Bronchial epithelial cell (primary cell): ENCODE results near the gene NUP214. TPM values are rescaled to one million over a fixed set of nuclear protein-coding genes. Genes with fewer than 3 reads are reported as not detected.
"Not testable (repeated sequence)": the region's sequence is repeated elsewhere in the genome, so short reads cannot be mapped to it uniquely, and the experiment has no call there.

Experiments
- DNase-seq: peaks from one replicate; pipeline ENCODE4 v3.0.0-alpha.2; 2010; ENCODE audit warnings: low read depth
- FAIRE-seq: peaks from 2 replicates; lab custom pipeline; 2011; peaks lifted over from hg19 to GRCh38; lab: Jason Lieb, UNC
- H3K27me3 ChIP-seq: 2 replicates; pipeline ENCODE4 v1.5.1; 2011; ENCODE audit warnings: low read length; ENCODE audit not compliant: control insufficient read depth, insufficient read depth
- H3K36me3 ChIP-seq: 2 replicates; pipeline ENCODE4 v1.5.1; 2011; ENCODE audit warnings: low read length; ENCODE audit not compliant: control insufficient read depth, insufficient read depth
- H3K4me3 ChIP-seq: 2 replicates; pipeline ENCODE4 v1.5.1; 2011; ENCODE audit warnings: mild to moderate bottlenecking, low read depth, low read length, control low read depth
- total RNA-seq: library from RNA; depleted of rRNA; stranded (reverse); fragments of >200 nt; gene quantifications from 2 replicates; pipeline ENCODE4 v1.2.1, GENCODE V29; 2014
- TF ChIP-seq, protein P1 (sequence below): IDR thresholded peaks from 2 replicates; pipeline ENCODE4 v1.5.1; 2011; ENCODE audit warnings: mild to moderate bottlenecking, moderate library complexity, low read length, control low read depth, inconsistent platforms; ENCODE audit not compliant: insufficient read depth, severe bottlenecking

Gene NUP214
- total RNA-seq, 1 donor from 2014 or later, result 8.4 TPM

DNA sequence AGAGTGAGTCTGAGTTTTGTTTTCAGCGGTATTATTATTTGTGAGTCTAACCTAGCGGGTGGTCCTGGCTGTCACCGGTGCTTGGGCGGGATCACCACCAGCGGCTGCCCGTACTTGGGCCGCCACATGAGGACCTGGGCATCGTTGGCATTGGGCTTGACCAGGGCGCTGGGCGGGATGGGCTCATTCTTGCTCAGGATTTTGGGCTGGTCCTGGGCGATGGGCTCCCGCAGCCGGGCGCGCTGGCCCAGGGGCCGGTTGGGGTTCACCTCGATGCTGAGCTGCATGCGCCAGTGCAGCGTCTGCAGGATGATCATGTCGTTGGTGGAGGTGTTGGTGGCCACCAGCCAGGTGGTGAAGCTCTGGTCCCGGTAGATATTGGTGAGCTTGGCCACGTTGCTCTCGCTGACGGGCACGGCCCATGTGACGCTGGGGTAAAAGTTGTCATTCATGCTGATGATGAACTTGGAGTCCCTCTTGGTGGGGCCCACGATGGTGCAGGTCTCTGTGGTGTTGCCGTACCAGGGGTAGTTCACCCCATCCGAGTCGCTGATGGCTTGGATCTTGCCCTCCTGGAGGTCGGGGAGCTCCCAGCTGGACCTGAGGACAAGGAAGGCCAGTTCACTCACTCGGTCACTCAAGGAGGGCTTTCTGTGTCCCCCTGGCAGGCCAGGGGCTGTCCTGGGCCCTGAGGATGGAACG is 135.5 kb downstream of the NUP214 start:
- FAIRE-seq (no peak), DNase-seq (no peak)
- Histone ChIP-seq H3K4me3 (no peak overlapping the region), H3K27me3 (peaks cover 4% of the 10 kb centered on the region), H3K36me3 (no peaks in the 10 kb centered on the region)
- TF ChIP-seq, protein P1, sequence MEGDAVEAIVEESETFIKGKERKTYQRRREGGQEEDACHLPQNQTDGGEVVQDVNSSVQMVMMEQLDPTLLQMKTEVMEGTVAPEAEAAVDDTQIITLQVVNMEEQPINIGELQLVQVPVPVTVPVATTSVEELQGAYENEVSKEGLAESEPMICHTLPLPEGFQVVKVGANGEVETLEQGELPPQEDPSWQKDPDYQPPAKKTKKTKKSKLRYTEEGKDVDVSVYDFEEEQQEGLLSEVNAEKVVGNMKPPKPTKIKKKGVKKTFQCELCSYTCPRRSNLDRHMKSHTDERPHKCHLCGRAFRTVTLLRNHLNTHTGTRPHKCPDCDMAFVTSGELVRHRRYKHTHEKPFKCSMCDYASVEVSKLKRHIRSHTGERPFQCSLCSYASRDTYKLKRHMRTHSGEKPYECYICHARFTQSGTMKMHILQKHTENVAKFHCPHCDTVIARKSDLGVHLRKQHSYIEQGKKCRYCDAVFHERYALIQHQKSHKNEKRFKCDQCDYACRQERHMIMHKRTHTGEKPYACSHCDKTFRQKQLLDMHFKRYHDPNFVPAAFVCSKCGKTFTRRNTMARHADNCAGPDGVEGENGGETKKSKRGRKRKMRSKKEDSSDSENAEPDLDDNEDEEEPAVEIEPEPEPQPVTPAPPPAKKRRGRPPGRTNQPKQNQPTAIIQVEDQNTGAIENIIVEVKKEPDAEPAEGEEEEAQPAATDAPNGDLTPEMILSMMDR, result no peak

GRCh38 chr9:131262327-131263032 is 137.1 kb downstream of the NUP214 start:
- DNase-seq, result no peak
- no peak overlapping the region for H3K4me3 ChIP-seq
- peaks cover 4% of the 10 kb centered on the region for H3K27me3 ChIP-seq
- no peaks in the 10 kb centered on the region for H3K36me3 ChIP-seq
- FAIRE-seq, result no peak
- TF ChIP-seq, protein P1, result no peak

DNA sequence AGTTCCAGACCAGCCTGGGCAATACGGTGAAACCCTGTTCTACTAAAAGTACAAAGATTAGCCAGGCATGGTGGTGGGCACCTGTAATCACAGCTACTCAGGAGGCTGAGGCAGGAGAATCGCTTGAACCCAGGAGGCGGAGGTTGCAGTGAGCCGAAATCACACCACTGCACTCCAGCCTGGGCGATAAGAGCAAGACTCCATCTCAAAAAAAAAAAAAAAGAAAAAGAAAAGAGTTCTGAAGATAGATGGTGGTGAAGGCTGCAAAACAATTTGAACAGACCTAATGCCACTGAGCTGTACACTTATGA is 137.6 kb downstream of the NUP214 start:
- H3K36me3 ChIP-seq, H3K27me3 ChIP-seq, FAIRE-seq, DNase-seq, H3K4me3 ChIP-seq: not testable (repeated sequence)

- Histone ChIP-seq H3K27me3 (peaks cover 1% of the 10 kb centered on the region), H3K4me3 (no peak overlapping the region), H3K36me3 (no peaks in the 10 kb centered on the region)
- TF ChIP-seq, protein P1, result no peak
- DNase-seq, result no peak
- FAIRE-seq, result no peak
These were observed 138.3 kb downstream of the NUP214 start for GRCh38 chr9:131263701-131264100.

DNA sequence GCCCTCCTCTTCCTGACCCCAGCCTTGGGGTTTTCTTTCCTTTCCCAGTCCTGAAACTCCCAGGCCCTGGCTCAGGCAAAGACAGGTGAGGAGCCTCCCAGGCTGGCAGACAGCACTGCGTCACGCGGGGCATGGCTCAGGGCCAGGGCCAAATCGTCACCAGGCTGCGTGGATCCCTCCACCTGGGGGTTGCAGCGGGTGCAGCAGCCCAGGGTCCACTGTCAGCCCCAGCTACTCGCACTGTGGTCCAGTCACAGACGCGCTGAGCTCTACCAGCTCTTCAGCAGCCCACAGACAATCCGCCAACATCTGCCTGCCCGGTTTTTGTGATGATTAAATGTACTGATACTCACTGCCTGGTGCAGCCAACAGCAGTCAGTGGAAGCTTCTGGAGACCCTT is 138.8 kb downstream of the NUP214 start:
- no peak for DNase-seq
- no peak for FAIRE-seq
- no peak overlapping the region for H3K4me3 ChIP-seq
- H3K27me3 ChIP-seq, result no peaks in the 10 kb centered on the region
- H3K36me3 ChIP-seq, result no peaks in the 10 kb centered on the region
- TF ChIP-seq, protein P1, result no peak

- H3K4me3 ChIP-seq, result no peak overlapping the region
These were observed 141.2 kb downstream of the NUP214 start for GRCh38 chr9:131266266-131267229.

More at GRCh38 chr9:131266266-131267229, 141.2 kb downstream of the NUP214 start:
- Histone ChIP-seq H3K27me3 (no peaks in the 10 kb centered on the region), H3K36me3 (no peaks in the 10 kb centered on the region)
- DNase-seq (peak; percentile 17), FAIRE-seq (no peak)
- TF ChIP-seq, protein P1, result no peak
